Right lobe of liver (tissue), 6 donors: ENCODE data around the gene PRLH. TPM values are rescaled to one million over a fixed set of nuclear protein-coding genes. Genes with fewer than 3 reads are reported as not detected.
A peak's percentile ranks its signal among the peaks of the same experiment; 100 is the strongest.

Experiments
- ATAC-seq, 4 donors: fragments of 200-7000 bp; cut with Tn5 transposase; one replicate each; pipeline ENCODE4 v1.9.1; 2020; ENCODE audit warnings: mild to moderate bottlenecking in 4 of 4, moderate library complexity in 4 of 4
- DNase-seq, 3 donors: peaks; one replicate each; pipeline ENCODE4 v3.0.0-alpha.2; 2020
- H3K27ac ChIP-seq, 3 donors: fragments of 200-600 bp; one replicate each; pipeline ENCODE4 v1.8.0; 2022
- H3K27me3 ChIP-seq, 2 donors: fragments of 200-600 bp; one replicate each; pipeline ENCODE4 v1.8.0; 2022
- H3K36me3 ChIP-seq, 4 donors: fragments of 200-600 bp; sonication (generic) in 1 of 4; one replicate each; pipeline versions ENCODE4 v1.5.1 to v1.8.0; 2017 to 2022; ENCODE audit warnings: control low read depth in 1 of 4
- H3K4me1 ChIP-seq, 4 donors: fragments of 200-600 bp; sonication (generic) in 1 of 4; one replicate each; pipeline versions ENCODE4 v1.5.1 to v1.8.0; 2017 to 2022; ENCODE audit warnings: control low read depth in 1 of 4
- H3K4me3 ChIP-seq, 3 donors: fragments of 200-600 bp; one replicate each; pipeline ENCODE4 v1.8.0; 2022
- H3K9me3 ChIP-seq, 4 donors: fragments of 200-600 bp; sonication (generic) in 1 of 4; one replicate each; pipeline versions ENCODE4 v1.5.1 to v1.8.0; 2017 to 2022; ENCODE audit warnings: control low read depth in 1 of 4
- CTCF ChIP-seq, 4 donors: fragments of 200-600 bp in 3 of 4; fragments of 450-650 bp in 1 of 4; IDR thresholded peaks; one replicate each; pipeline versions ENCODE4 v1.5.1 to v1.8.0; 2016 to 2022; ENCODE audit warnings: antibody characterized with exemption in 4 of 4, mild to moderate bottlenecking in 2 of 4
- POLR2A ChIP-seq: fragments of 450-650 bp; IDR thresholded peaks from one replicate; pipeline ENCODE4 v1.6.1; 2017; ENCODE audit warnings: antibody characterized with exemption, mild to moderate bottlenecking
- WGBS: methylation state at CpG from one replicate; pipeline ENCODE4 v1.1.6; 2018; ENCODE audit warnings: low coverage, low lambda C conversion rate; ENCODE audit not compliant: insufficient coverage; ENCODE audit errors: missing lambda C conversion rate; 5-methylcytosine and 5-hydroxymethylcytosine counted together
- intact Hi-C, 2 donors: fragments of 100-400 bp; cut with DNase I; formaldehyde crosslinking; loops; one replicate each; pipeline versions ENCODE4 v1.11.2 to v1.14.1; 2022
- total RNA-seq, 6 experiments: library from RNA; depleted of rRNA in 2 of 6; stranded (reverse); fragments of >200 nt in 2 of 6; fragmentation: NEBNext Ultra II Directional in 3 of 6; extraction: Animal tissue kit (Norgen Biotek cat#: 25700) in 3 of 6; gene quantifications; one replicate each; pipeline versions ENCODE4 v1.1.0 to v1.2.4, GENCODE V29; 2016 to 2023
- donor health status: DM: no; HTN: yes; CAD: no.
- donor health status: DM: no; HTN: no; CAD: no.
- donor health status: DM: no; HTN: no; CAD: no.
- donor health status: DM: no; HTN: yes; CAD: no.
- donor health status: DM: no; HTN: yes; CAD: no.

Gene PRLH
- total RNA-seq, 6 experiments from 2014 or later: not detected

GRCh38 chr2:237575869-237576862 is 9.8 kb downstream of the PRLH start:
- Histone ChIP-seq H3K27ac (no peak overlapping the region), H3K9me3 (no peaks in the 10 kb centered on the region), H3K36me3 (peaks cover 0 to 41% (median 11%) of the 10 kb centered on the region in 4 donors), H3K4me3 (no peak overlapping the region), H3K27me3 (no peaks in the 10 kb centered on the region), H3K4me1 (peaks cover 0 to 20% (median 6%) of the 10 kb centered on the region in 4 donors)
- intact Hi-C loops: no loop called here
- ATAC-seq (no peak), DNase-seq (peak in 2 of 3 donors; percentile 18 to 52)
- TF ChIP-seq CTCF (IDR thresholded peaks at IDR 0.05) (no peak), POLR2A (no peak)
- WGBS: 91% methylated on average over 11 of the region's 27 CpGs

DNA sequence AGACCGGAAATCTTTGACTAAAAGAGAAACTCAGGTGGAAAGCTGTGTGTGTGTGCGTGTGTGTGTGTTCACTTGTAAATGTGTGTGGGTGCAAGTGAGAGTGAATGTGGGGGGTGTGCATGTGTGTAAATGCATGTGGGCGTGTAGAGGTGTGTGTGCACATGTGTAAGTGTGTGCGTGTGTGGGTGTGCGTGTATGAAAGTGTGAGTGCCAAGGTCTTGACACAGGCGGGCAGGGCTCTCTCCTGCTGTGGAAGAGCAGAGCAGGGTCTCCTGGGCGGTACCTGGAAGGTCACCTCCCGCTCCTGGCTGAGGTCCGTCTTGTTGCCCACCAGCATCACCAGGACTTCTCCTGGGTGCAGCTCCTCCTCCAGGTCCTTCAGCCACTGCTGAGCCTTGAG is 10.6 kb downstream of the PRLH start:
- DNase-seq (peak in 2 of 3 donors; percentile 8 to 22), ATAC-seq (no peak)
- H3K4me1 ChIP-seq: peaks cover 0 to 28% (median 8%) of the 10 kb centered on the region in 4 donors
- TF ChIP-seq POLR2A: no peak
- H3K4me3 ChIP-seq: no peak overlapping the region
- no peaks in the 10 kb centered on the region for H3K9me3 ChIP-seq
- intact Hi-C loops: no loop called here
- H3K27me3 ChIP-seq: no peaks in the 10 kb centered on the region
- 92% methylated on average over 6 of the region's 9 CpGs for WGBS
- H3K36me3 ChIP-seq: peaks cover 0 to 45% (median 11%) of the 10 kb centered on the region in 4 donors
- no peak overlapping the region for H3K27ac ChIP-seq

GRCh38 chr2:237577458-237577857 is 11.1 kb downstream of the PRLH start:
- 80% methylated on average over 3 of the region's 10 CpGs for WGBS
- intact Hi-C loops: no loop called here

GRCh38 chr2:237577956-237578870 is 11.8 kb downstream of the PRLH start:
- no peak overlapping the region for H3K4me3 ChIP-seq
- TF ChIP-seq CTCF (IDR thresholded peaks at IDR 0.05): no peak
- TF ChIP-seq POLR2A: no peak
- peaks cover 0 to 28% (median 12%) of the 10 kb centered on the region in 4 donors for H3K4me1 ChIP-seq
- no peaks in the 10 kb centered on the region for H3K27me3 ChIP-seq
- DNase-seq (peak in 2 of 3 donors; percentile 13 to 35), ATAC-seq (no peak)
- peaks cover 0 to 45% (median 11%) of the 10 kb centered on the region in 4 donors for H3K36me3 ChIP-seq
- WGBS: 93% methylated on average over 14 of the region's 26 CpGs
- H3K27ac ChIP-seq: no peak overlapping the region
- intact Hi-C loops: no loop called here
- no peaks in the 10 kb centered on the region for H3K9me3 ChIP-seq

More at GRCh38 chr2:237577458-237577857, 11.1 kb downstream of the PRLH start:
- Histone ChIP-seq H3K27me3 (no peaks in the 10 kb centered on the region), H3K4me1 (peaks cover 0 to 28% (median 10%) of the 10 kb centered on the region in 4 donors), H3K36me3 (peaks cover 0 to 45% (median 11%) of the 10 kb centered on the region in 4 donors), H3K27ac (no peak overlapping the region), H3K4me3 (no peak overlapping the region), H3K9me3 (no peaks in the 10 kb centered on the region)
- ATAC-seq (no peak), DNase-seq (peak in 2 of 3 donors; percentile 13 to 25)
- TF ChIP-seq CTCF (IDR thresholded peaks at IDR 0.05) (no peak), POLR2A (no peak)
